CD4-positive, CD25-positive, alpha-beta regulatory T cell (primary cell): ENCODE results near the gene SENP8. TPM values are rescaled to one million over a fixed set of nuclear protein-coding genes. Genes with fewer than 3 reads are reported as not detected.

Experiments
- ATAC-seq, 2 donors: fragments of 150-1000 bp; cut with Tn5 transposase; one replicate each; pipeline ENCODE4 v1.10.0; 2021; ENCODE audit warnings: low read depth in 2 of 2, moderate number of reproducible peaks in 2 of 2, moderate library complexity in 1 of 2
- DNase-seq, 3 donors: peaks; one replicate each; pipeline versions ENCODE4 v3.0.0 to v3.0.0-alpha.2; 2012 to 2022; ENCODE audit warnings: mixed read lengths in 1 of 3
- H3K27ac ChIP-seq: one replicate; pipeline ENCODE4 v1.7.0; 2013; ENCODE audit warnings: mild to moderate bottlenecking, low read length; ENCODE audit not compliant: insufficient read depth, poor library complexity, severe bottlenecking
- H3K27me3 ChIP-seq: one replicate; pipeline ENCODE4 v1.7.0; 2013; ENCODE audit warnings: low read length; ENCODE audit not compliant: control insufficient read depth, insufficient read depth
- H3K36me3 ChIP-seq: one replicate; pipeline ENCODE4 v1.7.0; 2013; ENCODE audit warnings: mild to moderate bottlenecking, low read length, moderate library complexity; ENCODE audit not compliant: control insufficient read depth, insufficient read depth
- H3K4me1 ChIP-seq: 2 replicates; pipeline ENCODE4 v1.7.0; 2013; ENCODE audit warnings: mild to moderate bottlenecking, low read length; ENCODE audit not compliant: insufficient read depth, control insufficient read depth, poor library complexity, severe bottlenecking
- H3K4me3 ChIP-seq: one replicate; pipeline ENCODE4 v1.7.0; 2013; ENCODE audit warnings: low read depth, mild to moderate bottlenecking, low read length, moderate library complexity
- H3K9me3 ChIP-seq, 2 experiments: 1 replicate in 1 of 2; 2 replicates in 1 of 2; pipeline ENCODE4 v1.7.0; 2013; ENCODE audit warnings: low read length in 2 of 2, mild to moderate bottlenecking in 1 of 2, moderate library complexity in 1 of 2; ENCODE audit not compliant: control insufficient read depth in 2 of 2
- H3K27ac Mint-ChIP-seq, 3 donors: one replicate each; pipeline ENCODE4 v1.8.0; 2020 to 2022; ENCODE audit warnings: mild to moderate bottlenecking in 3 of 3, mixed read lengths in 3 of 3, moderate library complexity in 2 of 3
- H3K27me3 Mint-ChIP-seq: one replicate; pipeline ENCODE4 v1.8.0; 2022; ENCODE audit warnings: mild to moderate bottlenecking, mixed read lengths
- H3K36me3 Mint-ChIP-seq: one replicate; pipeline ENCODE4 v1.8.0; 2020; ENCODE audit warnings: mixed read lengths
- H3K4me1 Mint-ChIP-seq, 4 donors: one replicate each; pipeline ENCODE4 v1.8.0; 2020 to 2022; ENCODE audit warnings: mixed read lengths in 4 of 4, mild to moderate bottlenecking in 1 of 4
- H3K4me3 Mint-ChIP-seq, 4 donors: one replicate each; pipeline ENCODE4 v1.8.0; 2020 to 2022; ENCODE audit warnings: mild to moderate bottlenecking in 4 of 4, mixed read lengths in 4 of 4, moderate library complexity in 3 of 4
- H3K9me3 Mint-ChIP-seq, 7 donors: one replicate each; pipeline ENCODE4 v1.8.0; 2020 to 2022; ENCODE audit warnings: mixed read lengths in 7 of 7, mild to moderate bottlenecking in 3 of 7, moderate library complexity in 2 of 7
- polyA plus RNA-seq, 4 donors: library from polyadenylated mRNA; unstranded; fragments of 300-500 nt; fragmentation: Illumina TruSeq; gene quantifications; one replicate each; pipeline ENCODE4 v1.2.3, GENCODE V29; 2021
- total RNA-seq: library from RNA; stranded (reverse); gene quantifications from one replicate; pipeline ENCODE4 v1.2.3, GENCODE V29; 2022

SENP8 gene
- total and polyA plus RNA-seq, 5 donors from 2014 or later = 0.15 to 1.4 (median 1.3) TPM

DNA sequence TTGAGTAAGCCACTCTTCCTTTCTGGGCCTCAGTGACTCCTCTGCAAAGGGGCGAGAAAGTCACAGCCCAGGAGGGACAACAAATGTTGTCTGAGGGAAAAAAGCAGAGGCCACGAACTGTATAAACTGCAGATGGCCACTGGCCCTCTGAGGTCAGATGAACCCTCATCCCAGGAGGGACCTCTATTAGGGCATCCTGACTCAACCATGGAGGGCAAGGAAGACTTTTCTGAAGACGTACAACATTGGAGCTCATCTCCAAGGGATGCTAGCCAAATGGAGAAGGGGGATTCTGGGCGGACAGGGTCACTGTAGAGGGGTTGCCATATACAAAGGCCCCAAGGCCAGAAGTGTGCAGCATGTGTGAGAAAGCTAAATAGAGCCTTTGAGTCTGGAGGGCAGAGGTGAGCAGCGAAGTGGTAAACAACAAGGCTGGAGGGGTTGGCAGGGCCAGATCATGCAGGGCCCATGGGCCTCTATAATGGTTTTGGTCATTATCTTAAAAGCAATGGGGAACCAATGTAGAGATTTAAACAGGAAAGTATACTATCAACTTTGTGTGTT is 62.6 kb downstream of the SENP8 start:
- Histone ChIP-seq H3K27me3 (peaks cover 7% of the 10 kb centered on the region), H3K27ac (no peak overlapping the region), H3K4me1 (no peaks in the 10 kb centered on the region), H3K9me3 (no peaks in the 10 kb centered on the region), H3K36me3 (no peaks in the 10 kb centered on the region), H3K4me3 (no peak overlapping the region)
- H3K9me3 Mint-ChIP-seq = peaks cover 0 to 5% (median 0%) of the 10 kb centered on the region in 7 donors
- no peak for ATAC-seq
- DNase-seq = no peak
- no peak overlapping the region for H3K27ac Mint-ChIP-seq
- H3K4me3 Mint-ChIP-seq = no peak overlapping the region
- H3K36me3 Mint-ChIP-seq = no peaks in the 10 kb centered on the region
- H3K4me1 Mint-ChIP-seq = no peaks in the 10 kb centered on the region
- peaks cover 39% of the 10 kb centered on the region for H3K27me3 Mint-ChIP-seq

DNA sequence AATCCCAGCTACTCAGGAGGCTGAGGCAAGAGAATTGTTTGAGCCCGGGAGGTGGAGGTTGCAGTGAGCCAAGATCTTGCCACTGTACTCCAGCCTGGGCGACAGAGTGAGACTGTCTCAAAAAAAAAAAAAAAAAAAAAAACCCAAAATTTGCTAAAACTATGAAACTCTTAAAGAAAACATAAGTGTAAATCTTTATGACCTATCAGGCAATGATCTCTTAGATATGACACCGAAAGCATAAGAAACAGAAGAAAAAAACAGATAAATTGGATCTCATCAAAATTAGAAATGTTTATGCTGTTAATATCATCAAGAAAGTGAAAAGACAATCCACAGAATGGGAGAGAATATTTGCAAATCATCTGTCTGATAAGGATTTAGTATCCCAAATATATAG is 64.0 kb downstream of the SENP8 start:
- Mint-ChIP-seq H3K9me3 (peaks cover 0 to 5% (median 0%) of the 10 kb centered on the region in 7 donors), H3K4me1 (no peaks in the 10 kb centered on the region), H3K36me3 (no peaks in the 10 kb centered on the region), H3K27me3 (peaks cover 46% of the 10 kb centered on the region), H3K4me3 (no peak overlapping the region), H3K27ac (no peak overlapping the region)
- ATAC-seq = no peak
- peaks cover 7% of the 10 kb centered on the region for H3K27me3 ChIP-seq
- DNase-seq = no peak
- H3K36me3 ChIP-seq = no peaks in the 10 kb centered on the region
- H3K4me1 ChIP-seq = no peaks in the 10 kb centered on the region
- no peak overlapping the region for H3K4me3 ChIP-seq
- no peaks in the 10 kb centered on the region for H3K9me3 ChIP-seq
- H3K27ac ChIP-seq = no peak overlapping the region

DNA sequence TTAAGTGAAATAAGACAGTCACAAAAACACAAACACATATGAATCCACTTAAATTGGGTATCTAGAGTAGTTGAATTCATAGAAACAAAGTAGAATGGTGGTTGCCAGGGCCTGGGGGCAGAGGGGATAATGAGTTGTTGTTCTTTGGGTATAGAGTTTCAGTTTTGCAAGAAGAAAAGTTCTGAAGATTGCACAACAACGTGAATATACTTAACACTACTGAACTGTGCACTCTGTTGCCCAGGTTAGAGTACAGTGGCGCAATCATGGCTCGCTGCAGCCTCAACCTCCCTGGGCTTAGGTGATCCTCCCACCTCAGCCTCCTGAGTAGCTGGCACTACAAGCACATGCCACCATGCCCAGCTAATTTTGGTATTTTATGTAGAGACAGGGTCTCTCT is 64.5 kb downstream of the SENP8 start:
- no peak overlapping the region for H3K4me3 Mint-ChIP-seq
- H3K27me3 Mint-ChIP-seq = peaks cover 49% of the 10 kb centered on the region
- Histone ChIP-seq H3K9me3 (no peaks in the 10 kb centered on the region), H3K27ac (no peak overlapping the region), H3K27me3 (peaks cover 7% of the 10 kb centered on the region), H3K4me1 (no peaks in the 10 kb centered on the region), H3K36me3 (no peaks in the 10 kb centered on the region), H3K4me3 (no peak overlapping the region)
- H3K27ac Mint-ChIP-seq = no peak overlapping the region
- H3K36me3 Mint-ChIP-seq = no peaks in the 10 kb centered on the region
- no peak for ATAC-seq
- H3K9me3 Mint-ChIP-seq = peaks cover 0 to 5% (median 0%) of the 10 kb centered on the region in 7 donors
- no peak for DNase-seq
- H3K4me1 Mint-ChIP-seq = no peaks in the 10 kb centered on the region

DNA sequence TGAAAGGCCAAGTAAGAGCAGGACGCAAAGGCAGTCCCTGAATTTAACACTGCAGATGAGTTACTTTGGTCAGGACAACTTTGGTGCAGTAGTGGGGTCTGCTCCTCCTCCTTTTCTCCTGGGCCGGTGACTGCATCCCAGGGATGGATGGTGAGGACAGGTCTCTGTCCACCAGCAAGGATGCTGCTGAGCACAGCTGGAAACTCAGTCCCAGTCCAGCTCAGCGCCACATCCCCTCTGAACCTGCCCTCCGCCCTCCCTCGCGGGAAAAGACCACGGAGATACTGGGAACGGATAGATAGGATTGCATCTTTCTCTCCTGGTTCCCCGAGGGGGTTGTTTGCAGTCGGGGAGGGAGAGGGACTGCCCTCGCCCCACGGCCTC is 65.6 kb downstream of the SENP8 start:
- H3K36me3 Mint-ChIP-seq = no peaks in the 10 kb centered on the region
- no peak overlapping the region for H3K4me3 Mint-ChIP-seq
- no peaks in the 10 kb centered on the region for H3K36me3 ChIP-seq
- H3K9me3 Mint-ChIP-seq = peaks cover 0 to 5% (median 0%) of the 10 kb centered on the region in 7 donors
- DNase-seq (no peak), ATAC-seq (no peak)
- H3K4me3 ChIP-seq = no peak overlapping the region
- peaks cover 7% of the 10 kb centered on the region for H3K27me3 ChIP-seq
- peaks cover 58% of the 10 kb centered on the region for H3K27me3 Mint-ChIP-seq
- no peaks in the 10 kb centered on the region for H3K4me1 ChIP-seq
- no peak overlapping the region for H3K27ac ChIP-seq
- H3K9me3 ChIP-seq = no peaks in the 10 kb centered on the region
- no peak overlapping the region for H3K27ac Mint-ChIP-seq
- no peaks in the 10 kb centered on the region for H3K4me1 Mint-ChIP-seq

DNA sequence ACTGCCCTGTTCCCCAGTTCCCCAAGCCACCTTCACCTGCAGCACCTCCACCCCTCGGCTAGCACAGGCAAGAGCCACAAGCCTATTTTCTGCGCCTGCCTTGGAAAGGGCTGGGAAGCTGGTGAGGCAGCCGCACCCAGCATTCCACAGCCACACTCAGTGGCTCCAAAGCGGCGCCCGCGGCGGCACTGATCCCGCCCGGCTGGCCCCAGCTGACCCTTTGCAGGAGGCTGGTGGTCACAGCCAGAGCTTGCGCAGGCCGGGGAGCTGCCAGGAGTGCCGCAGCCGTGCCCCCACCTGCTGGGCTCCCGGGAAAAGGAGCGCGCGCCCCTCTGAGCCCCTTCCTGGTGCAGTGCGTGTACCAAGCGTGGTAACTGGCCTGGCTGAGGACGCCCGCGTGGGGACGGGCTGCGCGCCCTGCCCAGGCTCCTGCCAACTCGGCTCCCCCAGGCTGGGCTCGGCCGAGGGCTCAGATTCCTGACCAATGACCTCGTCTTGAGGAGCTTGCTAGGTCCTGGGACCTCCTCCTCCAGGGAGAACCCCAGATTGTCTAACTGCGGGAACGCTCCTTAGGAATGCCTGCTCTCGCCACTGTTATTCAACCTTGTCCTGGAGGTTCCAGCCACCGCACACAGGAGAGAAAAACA is 66.1 kb downstream of the SENP8 start:
- Histone ChIP-seq H3K4me1 (no peaks in the 10 kb centered on the region), H3K9me3 (no peaks in the 10 kb centered on the region), H3K36me3 (no peaks in the 10 kb centered on the region), H3K4me3 (no peak overlapping the region), H3K27me3 (peaks cover 7% of the 10 kb centered on the region), H3K27ac (no peak overlapping the region)
- H3K27me3 Mint-ChIP-seq = peaks cover 63% of the 10 kb centered on the region
- ATAC-seq (no peak), DNase-seq (no peak)
- H3K36me3 Mint-ChIP-seq = no peaks in the 10 kb centered on the region
- peaks cover 0 to 4% (median 0%) of the 10 kb centered on the region in 7 donors for H3K9me3 Mint-ChIP-seq
- no peak overlapping the region for H3K27ac Mint-ChIP-seq
- H3K4me1 Mint-ChIP-seq = no peaks in the 10 kb centered on the region
- H3K4me3 Mint-ChIP-seq = no peak overlapping the region

DNA sequence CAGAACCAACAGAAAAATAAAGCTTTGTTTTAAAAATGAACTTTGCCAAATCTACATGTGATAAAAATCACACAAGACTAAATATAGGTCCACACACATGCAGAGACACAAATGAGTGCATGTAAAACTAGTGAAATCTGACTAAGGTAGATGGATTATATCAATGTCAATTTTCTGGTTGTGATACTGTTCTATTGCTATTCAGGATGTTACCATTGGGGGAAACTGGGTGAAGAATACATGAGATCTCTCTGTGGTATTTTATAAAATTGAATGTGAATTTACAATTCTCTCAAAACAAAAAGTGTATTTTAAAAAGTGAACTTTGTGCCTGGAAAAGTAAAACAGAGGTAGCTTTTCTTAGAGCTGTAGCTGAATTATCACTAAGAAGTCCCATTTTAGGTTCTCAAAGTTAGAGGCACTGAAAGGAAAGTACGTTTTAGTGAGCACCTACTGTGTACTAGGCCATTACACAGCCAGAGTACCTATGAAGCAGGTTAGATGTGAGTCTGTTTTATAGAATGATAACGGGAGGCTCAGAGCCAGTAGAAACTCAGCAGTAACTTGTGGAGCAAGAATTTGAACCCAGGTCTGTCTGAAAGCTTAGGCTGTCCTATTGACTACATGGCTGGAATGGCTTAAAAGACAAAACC is 71.2 kb downstream of the SENP8 start:
- Mint-ChIP-seq H3K9me3 (peaks cover 0 to 2% (median 0%) of the 10 kb centered on the region in 7 donors), H3K27ac (no peak overlapping the region), H3K4me3 (no peak overlapping the region), H3K36me3 (no peaks in the 10 kb centered on the region), H3K4me1 (no peaks in the 10 kb centered on the region), H3K27me3 (peaks cover 72% of the 10 kb centered on the region)
- DNase-seq (no peak), ATAC-seq (no peak)
- H3K36me3 ChIP-seq = no peaks in the 10 kb centered on the region
- H3K27ac ChIP-seq = no peak overlapping the region
- no peak overlapping the region for H3K4me3 ChIP-seq
- H3K4me1 ChIP-seq = no peaks in the 10 kb centered on the region
- peaks cover 8% of the 10 kb centered on the region for H3K27me3 ChIP-seq
- no peaks in the 10 kb centered on the region for H3K9me3 ChIP-seq

DNA sequence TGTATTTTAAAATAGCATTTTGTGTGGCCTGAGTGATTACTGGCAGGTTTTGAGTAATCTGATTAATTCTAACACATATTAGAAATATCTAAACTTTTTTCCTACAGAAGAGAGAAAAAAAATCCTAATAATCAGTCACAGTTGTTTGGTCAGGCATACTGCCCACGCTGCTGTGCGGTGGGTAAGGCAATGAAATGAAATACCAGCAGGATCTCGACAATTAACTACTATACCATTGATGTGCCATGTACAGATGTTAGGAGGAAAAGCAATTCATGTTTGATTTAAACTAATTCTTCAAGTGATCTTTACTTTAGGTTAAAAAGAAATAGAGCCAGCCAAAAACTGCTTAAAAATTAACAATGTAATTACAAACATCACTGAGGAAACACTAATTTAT is 74.2 kb downstream of the SENP8 start:
- H3K4me1 ChIP-seq = peaks cover 4% of the 10 kb centered on the region
- Mint-ChIP-seq H3K4me1 (peaks cover 0 to 3% (median 0%) of the 10 kb centered on the region in 4 donors), H3K9me3 (peaks cover 0 to 1% (median 0%) of the 10 kb centered on the region in 7 donors), H3K4me3 (no peak overlapping the region), H3K27ac (no peak overlapping the region), H3K36me3 (no peaks in the 10 kb centered on the region), H3K27me3 (peaks cover 64% of the 10 kb centered on the region)
- no peak overlapping the region for H3K27ac ChIP-seq
- no peak for DNase-seq
- H3K4me3 ChIP-seq = no peak overlapping the region
- ATAC-seq = no peak
- H3K27me3 ChIP-seq = peaks cover 5% of the 10 kb centered on the region
- no peaks in the 10 kb centered on the region for H3K9me3 ChIP-seq
- H3K36me3 ChIP-seq = no peaks in the 10 kb centered on the region
